Mesothelial cell of epicardium (in vitro differentiated cells): ENCODE measurements around the gene GOLGA8A. TPM values are rescaled to one million over a fixed set of nuclear protein-coding genes. Genes with fewer than 3 reads are reported as not detected.

Experiments
- DNase-seq, 2 experiments: peaks; one replicate each; pipeline ENCODE4 v3.0.0; 2021; ENCODE audit warnings: low spot score in 2 of 2; ENCODE audit not compliant: unreplicated experiment in 2 of 2
- H3K27ac Mint-ChIP-seq: 2 replicates; pipeline ENCODE4 v1.8.0; 2021; ENCODE audit warnings: mixed read lengths
- H3K27me3 Mint-ChIP-seq: 2 replicates; pipeline ENCODE4 v1.8.0; 2021; ENCODE audit warnings: low read depth, mixed read lengths
- H3K36me3 Mint-ChIP-seq: 2 replicates; pipeline ENCODE4 v1.8.0; 2021; ENCODE audit warnings: mixed read lengths
- H3K4me1 Mint-ChIP-seq: 2 replicates; pipeline ENCODE4 v1.8.0; 2021; ENCODE audit warnings: mixed read lengths
- H3K4me3 Mint-ChIP-seq: 2 replicates; pipeline ENCODE4 v1.8.0; 2021; ENCODE audit warnings: mild to moderate bottlenecking, moderate library complexity, mixed read lengths
- H3K9me3 Mint-ChIP-seq: 2 replicates; pipeline ENCODE4 v1.8.0; 2021; ENCODE audit warnings: mixed read lengths
- CTCF ChIP-seq: fragments of 200-600 bp; sonication (generic); IDR thresholded peaks from one replicate; pipeline ENCODE4 v1.5.0; 2021; ENCODE audit warnings: antibody characterized with exemption; ENCODE audit not compliant: unreplicated experiment
- total RNA-seq: library from RNA; stranded (reverse); gene quantifications from 3 replicates; pipeline ENCODE4 v1.2.1, GENCODE V29; 2021

Gene GOLGA8A
- total RNA-seq, 1 donor from 2014 or later = 396 TPM

- no peaks in the 10 kb centered on the region for H3K4me1 Mint-ChIP-seq
- no peak overlapping the region for H3K27ac Mint-ChIP-seq
- no peaks in the 10 kb centered on the region for H3K36me3 Mint-ChIP-seq
- DNase-seq = no peak
- no peak for TF ChIP-seq CTCF
- H3K4me3 Mint-ChIP-seq = no peak overlapping the region
- peaks cover 47% of the 10 kb centered on the region for H3K27me3 Mint-ChIP-seq
- no peaks in the 10 kb centered on the region for H3K9me3 Mint-ChIP-seq
Measured at GRCh38 chr15:34470892-34471291, 33.3 kb upstream of the GOLGA8A start.

DNA sequence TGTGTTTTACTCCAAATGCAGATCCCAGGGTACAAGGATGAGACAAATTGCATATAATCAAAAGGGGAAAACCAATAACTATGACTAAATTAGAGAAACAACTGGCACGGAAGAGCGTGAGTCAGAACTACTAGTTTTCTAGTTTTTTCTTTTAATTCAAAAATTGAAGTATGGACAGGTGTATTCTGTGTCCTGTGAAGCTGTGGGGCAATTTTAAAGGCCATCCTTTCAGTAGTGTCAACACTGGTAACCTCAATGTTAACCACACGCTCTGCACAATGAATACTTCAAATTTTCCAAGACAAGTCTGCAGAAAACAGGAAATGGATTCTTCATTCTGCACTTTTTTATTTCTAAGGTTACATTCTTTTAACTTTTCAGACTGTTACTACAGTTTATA lies 32.5 kb upstream of the GOLGA8A start:
- no peak for DNase-seq
- Mint-ChIP-seq H3K4me3 (no peak overlapping the region), H3K9me3 (no peaks in the 10 kb centered on the region), H3K27ac (no peak overlapping the region), H3K4me1 (no peaks in the 10 kb centered on the region), H3K36me3 (no peaks in the 10 kb centered on the region), H3K27me3 (peaks cover 49% of the 10 kb centered on the region)
- no peak for TF ChIP-seq CTCF

- Mint-ChIP-seq H3K4me3 (no peak overlapping the region), H3K27me3 (peaks cover 79% of the 10 kb centered on the region), H3K4me1 (no peaks in the 10 kb centered on the region), H3K9me3 (no peaks in the 10 kb centered on the region), H3K36me3 (no peaks in the 10 kb centered on the region), H3K27ac (no peak overlapping the region)
- no peak for TF ChIP-seq CTCF
- DNase-seq = no peak
Measured at GRCh38 chr15:34461730-34462129, 24.1 kb upstream of the GOLGA8A start.

- Mint-ChIP-seq H3K36me3 (no peaks in the 10 kb centered on the region), H3K9me3 (no peaks in the 10 kb centered on the region), H3K4me3 (no peak overlapping the region), H3K27ac (no peak overlapping the region), H3K4me1 (no peaks in the 10 kb centered on the region), H3K27me3 (peaks cover 74% of the 10 kb centered on the region)
- DNase-seq = no peak
- TF ChIP-seq CTCF = no peak
Measured at GRCh38 chr15:34460451-34460850, 22.8 kb upstream of the GOLGA8A start.

DNA sequence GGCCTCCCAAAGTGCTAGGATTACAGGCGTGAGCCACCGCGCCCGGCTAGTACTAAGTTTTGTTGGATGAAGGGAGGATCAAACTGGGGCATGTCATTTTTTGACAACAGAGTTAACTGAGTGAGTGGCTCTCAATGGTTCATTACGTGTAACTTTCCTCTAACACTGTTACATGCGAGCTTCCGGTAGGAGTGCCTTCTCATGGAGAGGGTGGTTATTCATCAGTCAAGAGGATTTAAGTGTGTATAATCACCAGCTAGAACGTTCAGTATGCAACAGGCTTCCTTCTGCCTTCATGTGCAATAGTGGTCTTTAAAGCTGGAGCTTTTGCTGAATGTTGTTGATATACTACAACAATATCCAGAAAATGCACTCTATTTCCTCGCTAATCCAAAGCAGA lies 19.1 kb upstream of the GOLGA8A start:
- Mint-ChIP-seq H3K27me3 (peaks cover 57% of the 10 kb centered on the region), H3K36me3 (no peaks in the 10 kb centered on the region), H3K4me1 (no peaks in the 10 kb centered on the region), H3K27ac (no peak overlapping the region), H3K4me3 (no peak overlapping the region), H3K9me3 (no peaks in the 10 kb centered on the region)
- no peak for TF ChIP-seq CTCF
- no peak for DNase-seq

- no peaks in the 10 kb centered on the region for H3K9me3 Mint-ChIP-seq
- H3K27ac Mint-ChIP-seq = no peak overlapping the region
- TF ChIP-seq CTCF = no peak
- no peaks in the 10 kb centered on the region for H3K4me1 Mint-ChIP-seq
- H3K36me3 Mint-ChIP-seq = no peaks in the 10 kb centered on the region
- no peak for DNase-seq
- H3K27me3 Mint-ChIP-seq = peaks cover 62% of the 10 kb centered on the region
- no peak overlapping the region for H3K4me3 Mint-ChIP-seq
Measured at GRCh38 chr15:34442891-34443290, 5.3 kb upstream of the GOLGA8A start.
